Ovary (tissue), 9 donors: Measurements from ENCODE around the gene RBBP9. TPM values are rescaled to one million over a fixed set of nuclear protein-coding genes. Genes with fewer than 3 reads are reported as not detected.
"Not testable (repeated sequence)": the region's sequence is repeated elsewhere in the genome, so short reads cannot be mapped to it uniquely, and the experiment has no call there.

Source experiments
- DNase-seq, 5 donors: peaks; one replicate each; pipeline ENCODE4 v3.0.0-alpha.2; 2019 to 2020
- H3K27ac ChIP-seq, 2 donors: fragments of 200-600 bp; one replicate each; pipeline versions ENCODE4 v1.5.1 to v1.8.0; 2019 to 2022
- H3K27me3 ChIP-seq: fragments of 200-600 bp; one replicate; pipeline ENCODE4 v1.8.0; 2022
- H3K36me3 ChIP-seq: fragments of 200-600 bp; sonication (generic); one replicate; pipeline ENCODE4 v1.5.1; 2019
- H3K4me1 ChIP-seq: one replicate; pipeline ENCODE4 v1.8.1; 2013; ENCODE audit warnings: mild to moderate bottlenecking, moderate library complexity; ENCODE audit not compliant: insufficient read depth
- H3K4me3 ChIP-seq: fragments of 200-600 bp; sonication (generic); one replicate; pipeline ENCODE4 v1.5.1; 2017
- H3K9me3 ChIP-seq, 2 donors: fragments of 200-600 bp in 1 of 2; sonication (generic) in 1 of 2; one replicate each; pipeline versions ENCODE4 v1.5.1 to v1.8.1; 2013 to 2019; ENCODE audit warnings: mild to moderate bottlenecking in 1 of 2, moderate library complexity in 1 of 2
- EP300 ChIP-seq: sonication (generic); formaldehyde crosslinking; IDR thresholded peaks from one replicate; pipeline ENCODE4 v1.6.1; 2017; ENCODE audit warnings: antibody characterized with exemption
- POLR2A ChIP-seq: fragments of 450-650 bp; IDR thresholded peaks from one replicate; pipeline ENCODE4 v1.6.1; 2017; ENCODE audit warnings: antibody characterized with exemption, mild to moderate bottlenecking, moderate library complexity
- WGBS, 3 donors: extraction: QIAGEN DNeasy Blood & Tissue Kit in 1 of 3; methylation state at CpG; one replicate each; pipeline versions ENCODE4 v1.1.5 to v1.1.7; 2013 to 2017; 5-methylcytosine and 5-hydroxymethylcytosine counted together
- intact Hi-C, 4 donors: fragments of 100-400 bp; cut with DNase I; formaldehyde crosslinking; loops; one replicate each; pipeline versions ENCODE4 v1.11.0 to v1.15.1; 2022 to 2023
- polyA plus RNA-seq, 2 donors: library from polyadenylated mRNA; stranded (reverse); fragments of 200-250 nt in 1 of 2; fragments of 350-450 nt in 1 of 2; fragmentation: Illumina TruSeq in 1 of 2; extraction: RNeasy Lipid Tissue Mini Kit (QIAGEN cat#74804) in 1 of 2; gene quantifications; one replicate each; pipeline ENCODE4 v1.2.3, GENCODE V29; 2013 to 2014
- total RNA-seq, 7 donors: library from RNA; depleted of rRNA in 2 of 7; stranded (reverse); fragments of >200 nt in 2 of 7; fragmentation: NEBNext Ultra II Directional in 3 of 7; extraction: Animal tissue kit (Norgen Biotek cat#: 25700) in 3 of 7; gene quantifications; one replicate each; pipeline versions ENCODE4 v1.1.0 to v1.2.4, GENCODE V29; 2016 to 2023
- TF ChIP-seq, protein P1 (sequence below), 3 donors: fragments of 450-650 bp in 2 of 3; fragments of 200-600 bp in 1 of 3; IDR thresholded peaks; one replicate each; pipeline versions ENCODE4 v1.5.1 to v1.8.0; 2016 to 2022; ENCODE audit warnings: antibody characterized with exemption in 3 of 3, mild to moderate bottlenecking in 1 of 3
- donor health status: DM: no; HTN: no; CAD: no; lungs with moderate emphysema.
- donor health status: DM: no; HTN: no; CAD: no.
- donor health status: Bipolar disorder and iron deficiency.
- donor health status: DM: yes; HTN: yes; CAD: no.
- donor health status: DM: no; HTN: no; CAD: no.
- donor health status: DM: yes; HTN: yes; CAD: no.

Gene RBBP9
- total and polyA plus RNA-seq, 9 donors, result 6.9 to 26.0 (median 11.8) TPM

DNA sequence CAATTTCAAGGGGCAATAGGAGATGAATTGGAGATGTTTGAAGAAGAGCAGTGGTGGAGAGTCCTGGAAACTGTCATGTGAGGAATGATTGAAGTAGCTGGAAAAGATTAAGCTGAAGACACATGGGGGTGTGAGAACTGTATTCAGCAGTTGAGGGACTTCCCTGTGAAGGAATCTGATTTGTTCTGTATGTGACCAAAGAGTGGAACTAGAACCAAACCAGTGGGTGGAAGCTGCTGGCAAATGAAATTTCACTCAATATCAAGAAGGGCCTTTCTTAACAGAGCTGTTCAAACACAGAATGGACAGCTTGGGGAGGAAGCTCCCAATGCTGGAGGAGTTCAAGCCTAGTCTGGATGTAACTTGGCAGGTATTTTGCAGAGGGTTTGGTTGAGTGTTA is 32.0 kb upstream of the RBBP9 start:
- Histone ChIP-seq H3K36me3 (no peaks in the 10 kb centered on the region), H3K4me3 (no peak overlapping the region), H3K27ac (no peak overlapping the region), H3K27me3 (no peaks in the 10 kb centered on the region), H3K9me3 (no peaks in the 10 kb centered on the region), H3K4me1 (no peaks in the 10 kb centered on the region)
- intact Hi-C loops, result no loop called here
- TF ChIP-seq EP300, result no peak
- TF ChIP-seq, protein P1, sequence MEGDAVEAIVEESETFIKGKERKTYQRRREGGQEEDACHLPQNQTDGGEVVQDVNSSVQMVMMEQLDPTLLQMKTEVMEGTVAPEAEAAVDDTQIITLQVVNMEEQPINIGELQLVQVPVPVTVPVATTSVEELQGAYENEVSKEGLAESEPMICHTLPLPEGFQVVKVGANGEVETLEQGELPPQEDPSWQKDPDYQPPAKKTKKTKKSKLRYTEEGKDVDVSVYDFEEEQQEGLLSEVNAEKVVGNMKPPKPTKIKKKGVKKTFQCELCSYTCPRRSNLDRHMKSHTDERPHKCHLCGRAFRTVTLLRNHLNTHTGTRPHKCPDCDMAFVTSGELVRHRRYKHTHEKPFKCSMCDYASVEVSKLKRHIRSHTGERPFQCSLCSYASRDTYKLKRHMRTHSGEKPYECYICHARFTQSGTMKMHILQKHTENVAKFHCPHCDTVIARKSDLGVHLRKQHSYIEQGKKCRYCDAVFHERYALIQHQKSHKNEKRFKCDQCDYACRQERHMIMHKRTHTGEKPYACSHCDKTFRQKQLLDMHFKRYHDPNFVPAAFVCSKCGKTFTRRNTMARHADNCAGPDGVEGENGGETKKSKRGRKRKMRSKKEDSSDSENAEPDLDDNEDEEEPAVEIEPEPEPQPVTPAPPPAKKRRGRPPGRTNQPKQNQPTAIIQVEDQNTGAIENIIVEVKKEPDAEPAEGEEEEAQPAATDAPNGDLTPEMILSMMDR (IDR thresholded peaks at IDR 0.05), result no peak
- no peak for TF ChIP-seq POLR2A
- no peak for DNase-seq

DNA sequence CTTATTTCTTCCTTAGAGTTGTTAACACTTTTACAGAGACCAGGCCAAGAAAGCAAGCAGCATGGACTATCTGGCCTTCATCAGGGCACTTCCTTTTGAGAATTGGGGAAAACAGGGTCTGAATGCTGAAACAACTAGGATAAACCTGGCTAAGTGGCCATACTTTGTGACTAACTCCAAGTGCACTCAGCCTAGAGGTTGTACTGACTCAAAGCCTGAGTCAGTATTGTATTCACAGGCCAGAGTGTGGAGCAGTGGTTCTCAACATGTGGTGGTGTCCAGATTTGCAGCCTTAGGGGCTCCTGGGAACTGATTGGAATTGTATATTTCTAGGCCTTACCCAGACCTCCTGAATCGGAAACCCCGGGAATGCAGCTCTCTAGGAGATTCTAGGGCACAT is 30.8 kb upstream of the RBBP9 start:
- no peak for TF ChIP-seq EP300
- no peak for TF ChIP-seq POLR2A
- TF ChIP-seq, protein P1 (IDR thresholded peaks at IDR 0.05), result no peak
- no peak for DNase-seq
- intact Hi-C loops, result no loop called here
- WGBS, 3 donors, result 94 to 98% (median 95%) methylated on average over 2 of the region's 2 CpGs
- Histone ChIP-seq H3K27ac (no peak overlapping the region), H3K4me1 (no peaks in the 10 kb centered on the region), H3K9me3 (no peaks in the 10 kb centered on the region), H3K4me3 (no peak overlapping the region), H3K27me3 (no peaks in the 10 kb centered on the region), H3K36me3 (no peaks in the 10 kb centered on the region)

GRCh38 chr20:18527339-18527738 is 30.3 kb upstream of the RBBP9 start:
- TF ChIP-seq, protein P1 (IDR thresholded peaks at IDR 0.05), result no peak
- TF ChIP-seq EP300 (no peak), POLR2A (no peak)
- Histone ChIP-seq H3K4me1 (no peaks in the 10 kb centered on the region), H3K4me3 (no peak overlapping the region), H3K27ac (no peak overlapping the region), H3K9me3 (no peaks in the 10 kb centered on the region), H3K27me3 (no peaks in the 10 kb centered on the region), H3K36me3 (no peaks in the 10 kb centered on the region)
- DNase-seq, result no peak
- 88 to 91% (median 91%) methylated on average over 2 of the region's 2 CpGs for WGBS, 3 donors
- intact Hi-C loops, result no loop called here

DNA sequence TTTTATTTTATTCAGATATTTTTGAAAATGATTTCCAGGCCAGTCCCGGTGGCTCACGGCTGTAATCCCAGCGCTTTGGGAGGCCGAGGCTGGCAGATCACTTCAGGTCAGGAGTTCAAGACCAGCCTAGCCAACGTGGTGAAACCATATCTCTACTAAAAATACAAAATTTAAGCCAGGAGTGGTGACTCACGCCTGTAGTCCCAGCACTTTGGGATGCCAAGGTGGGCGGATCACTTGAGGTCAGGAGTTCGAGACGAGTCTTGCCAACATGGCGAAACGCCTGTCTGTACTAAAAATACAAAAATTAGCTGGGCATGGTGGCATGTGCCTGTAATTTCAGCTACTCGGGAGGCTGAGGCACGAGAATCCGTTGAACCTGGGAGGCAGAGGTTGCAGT is 29.7 kb upstream of the RBBP9 start:
- H3K9me3 ChIP-seq, DNase-seq, intact Hi-C loops, H3K36me3 ChIP-seq, H3K4me1 ChIP-seq, H3K27me3 ChIP-seq, H3K27ac ChIP-seq, H3K4me3 ChIP-seq: not testable (repeated sequence)
- WGBS, 3 donors, result 78 to 84% (median 79%) methylated on average over 14 of the region's 14 CpGs

DNA sequence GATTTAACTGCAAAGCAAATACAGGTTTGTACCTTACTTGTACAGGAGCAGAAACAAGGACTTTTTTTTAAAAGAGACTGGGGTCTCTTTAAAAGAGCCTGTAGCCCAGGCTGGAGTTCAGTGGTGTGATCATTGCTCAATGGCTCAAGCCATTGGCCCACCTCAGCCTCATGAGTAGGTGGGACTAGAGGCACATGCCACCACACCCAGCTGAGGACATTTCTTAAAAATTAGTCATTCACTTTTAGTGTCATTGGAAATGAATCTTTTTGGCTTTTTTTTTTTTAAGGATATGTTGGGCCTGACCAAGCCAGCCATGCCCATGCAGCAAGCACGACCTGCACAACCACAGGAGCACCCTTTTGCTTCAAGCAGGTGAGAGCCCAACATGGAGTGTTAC is 27.6 kb upstream of the RBBP9 start:
- no peaks in the 10 kb centered on the region for H3K36me3 ChIP-seq
- H3K27me3 ChIP-seq, result no peaks in the 10 kb centered on the region
- 95 to 97% (median 96%) methylated on average over 1 of the region's 1 CpG for WGBS, 3 donors
- H3K9me3 ChIP-seq, result no peaks in the 10 kb centered on the region
- TF ChIP-seq, protein P1 (IDR thresholded peaks at IDR 0.05), result no peak
- TF ChIP-seq POLR2A, result no peak
- TF ChIP-seq EP300, result no peak
- H3K4me1 ChIP-seq, result no peaks in the 10 kb centered on the region
- DNase-seq, result no peak
- H3K4me3 ChIP-seq, result no peak overlapping the region
- no peak overlapping the region for H3K27ac ChIP-seq
- intact Hi-C loops, result no loop called here
